GM20000 (cell line): Measurements from ENCODE around the gene COA3.

Experiments
- DNase-seq: peaks from one replicate; pipeline ENCODE4 v3.0.0; 2012; ENCODE audit warnings: low spot score
- TF ChIP-seq, protein P1 (sequence below): IDR thresholded peaks from 2 replicates; pipeline ENCODE4 v1.5.1; 2012; ENCODE audit warnings: mild to moderate bottlenecking, control low read depth; ENCODE audit errors: extremely low read depth, missing control alignments

Gene COA3

GRCh38 chr17:42780851-42781638 is 17.5 kb downstream of the COA3 start:
- DNase-seq, result peak; percentile 36
- TF ChIP-seq, protein P1, sequence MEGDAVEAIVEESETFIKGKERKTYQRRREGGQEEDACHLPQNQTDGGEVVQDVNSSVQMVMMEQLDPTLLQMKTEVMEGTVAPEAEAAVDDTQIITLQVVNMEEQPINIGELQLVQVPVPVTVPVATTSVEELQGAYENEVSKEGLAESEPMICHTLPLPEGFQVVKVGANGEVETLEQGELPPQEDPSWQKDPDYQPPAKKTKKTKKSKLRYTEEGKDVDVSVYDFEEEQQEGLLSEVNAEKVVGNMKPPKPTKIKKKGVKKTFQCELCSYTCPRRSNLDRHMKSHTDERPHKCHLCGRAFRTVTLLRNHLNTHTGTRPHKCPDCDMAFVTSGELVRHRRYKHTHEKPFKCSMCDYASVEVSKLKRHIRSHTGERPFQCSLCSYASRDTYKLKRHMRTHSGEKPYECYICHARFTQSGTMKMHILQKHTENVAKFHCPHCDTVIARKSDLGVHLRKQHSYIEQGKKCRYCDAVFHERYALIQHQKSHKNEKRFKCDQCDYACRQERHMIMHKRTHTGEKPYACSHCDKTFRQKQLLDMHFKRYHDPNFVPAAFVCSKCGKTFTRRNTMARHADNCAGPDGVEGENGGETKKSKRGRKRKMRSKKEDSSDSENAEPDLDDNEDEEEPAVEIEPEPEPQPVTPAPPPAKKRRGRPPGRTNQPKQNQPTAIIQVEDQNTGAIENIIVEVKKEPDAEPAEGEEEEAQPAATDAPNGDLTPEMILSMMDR, result no peak

- DNase-seq, result peak; percentile 33
- TF ChIP-seq, protein P1, result no peak
These were observed 18.3 kb downstream of the COA3 start, which contains the start of gene WNK4 for GRCh38 chr17:42779936-42780850. WNK4 (plus strand) TSS chr17:42780610; CDS start chr17:42780699, 89 bp downstream.

DNA sequence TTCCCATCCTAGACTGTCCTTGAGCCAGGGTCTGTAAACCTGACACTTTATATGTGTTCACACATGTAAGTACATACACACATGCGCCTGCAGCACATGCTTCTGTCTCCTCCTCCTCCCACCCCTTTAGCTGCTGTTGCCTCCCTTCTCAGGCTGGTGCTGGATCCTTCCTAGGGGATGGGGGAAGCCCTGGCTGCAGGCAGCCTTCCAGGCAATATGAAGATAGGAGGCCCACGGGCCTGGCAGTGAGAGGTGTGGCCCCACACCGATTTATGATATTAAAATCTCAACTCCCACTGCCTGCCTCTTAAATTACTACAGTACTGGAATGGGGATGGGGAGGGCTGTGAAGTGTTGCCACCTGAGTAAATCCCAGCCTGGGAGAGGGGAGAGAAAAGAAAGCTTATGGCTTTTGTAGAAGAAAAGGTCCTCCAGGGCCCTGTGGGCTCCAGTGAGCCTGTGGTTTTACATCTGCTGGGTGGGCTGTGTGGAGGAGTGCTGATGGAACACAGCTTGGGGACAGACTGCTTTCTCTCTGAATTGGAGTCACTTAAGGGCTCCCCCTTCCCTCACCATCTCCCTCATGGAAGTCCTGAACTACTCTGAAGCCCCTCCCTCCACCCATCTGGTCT is 19.1 kb downstream of the COA3 start:
- no peak for DNase-seq

DNA sequence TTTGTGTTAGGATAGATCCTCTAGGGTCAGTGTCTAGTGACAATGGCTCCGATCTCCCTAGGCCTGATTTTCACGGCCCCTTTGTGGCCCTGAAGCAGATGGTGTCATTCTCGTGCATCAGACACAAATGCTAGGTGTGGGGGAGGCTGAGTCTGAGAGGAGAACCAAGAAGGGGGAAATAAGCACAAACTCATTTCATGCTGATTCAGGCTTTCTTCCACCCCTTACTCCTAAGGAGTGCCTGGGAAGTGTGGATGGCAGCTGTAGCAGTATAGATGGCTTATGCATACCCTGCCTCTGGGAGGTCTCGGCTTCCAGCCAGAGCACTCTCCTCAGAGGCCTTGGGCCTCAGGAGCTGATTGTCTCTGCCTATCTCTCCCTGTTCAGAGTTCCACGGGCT is 19.9 kb downstream of the COA3 start:
- no peak for DNase-seq

More for the DNA sequence above, 19.1 kb downstream of the COA3 start:
- TF ChIP-seq, protein P1, result no peak

DNA sequence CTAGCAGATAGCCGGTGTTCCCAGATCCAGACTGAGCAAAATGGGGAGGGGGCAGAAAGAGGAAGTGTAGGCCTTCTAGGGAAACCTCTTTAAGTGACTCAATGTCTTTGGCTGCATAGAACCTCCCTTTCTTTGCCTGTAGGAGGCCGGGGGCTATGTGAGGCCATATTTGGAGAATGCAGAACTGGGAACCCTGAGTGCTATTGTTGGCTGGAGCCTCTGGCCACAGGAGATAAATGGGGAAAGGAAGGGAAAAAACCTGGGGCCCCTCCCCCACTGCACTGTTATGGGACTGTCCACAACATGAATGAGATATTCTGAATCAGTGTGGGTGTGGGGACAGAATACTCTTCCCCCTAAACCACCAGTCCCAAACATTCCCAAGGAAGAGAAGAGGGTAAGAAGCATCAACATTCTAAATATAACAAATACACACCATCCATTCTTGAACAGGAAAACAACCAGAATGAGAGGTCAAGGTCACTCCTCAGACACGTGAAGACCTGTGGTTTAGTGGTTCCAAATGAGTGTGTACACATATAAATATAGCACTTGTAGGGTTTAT is 22.9 kb downstream of the COA3 start:
- TF ChIP-seq, protein P1, result no peak
- peak; percentile 49 for DNase-seq

More for the DNA sequence above, 19.9 kb downstream of the COA3 start:
- TF ChIP-seq, protein P1, result no peak

- DNase-seq, result no peak
- TF ChIP-seq, protein P1, result no peak
These were observed 24.3 kb downstream of the COA3 start for GRCh38 chr17:42774066-42774745.
